Neural cell (in vitro differentiated cells): Measurements from ENCODE around the gene ASIC5.

Experiments used
- CTCF ChIP-seq: fragments of 450-650 bp; IDR thresholded peaks from 2 replicates; pipeline ENCODE4 v1.5.1; 2014; ENCODE audit warnings: antibody characterized with exemption, mild to moderate bottlenecking, moderate library complexity; ENCODE audit not compliant: poor library complexity, severe bottlenecking
- EP300 ChIP-seq: fragments of 450-650 bp; conservative IDR thresholded peaks from 2 replicates; pipeline ENCODE4 v1.6.1; 2014; ENCODE audit warnings: antibody characterized with exemption, mild to moderate bottlenecking, moderate library complexity; ENCODE audit not compliant: poor library complexity, severe bottlenecking
- EZH2 ChIP-seq: fragments of 200-600, 300-800 bp; shearing (Covaris generic), sonication (generic); IDR thresholded peaks from 2 replicates; pipeline ENCODE4 v1.6.1; 2014; ENCODE audit warnings: antibody characterized with exemption, low read length, borderline replicate concordance, mild to moderate bottlenecking; ENCODE audit not compliant: insufficient read depth, poor library complexity, severe bottlenecking
- MXI1 ChIP-seq: fragments of 450-650 bp; conservative IDR thresholded peaks from 2 replicates; pipeline ENCODE4 v1.6.1; 2014; ENCODE audit warnings: antibody characterized with exemption, mild to moderate bottlenecking; ENCODE audit not compliant: poor library complexity, severe bottlenecking
- POLR2AphosphoS5 ChIP-seq: IDR thresholded peaks from 2 replicates; pipeline ENCODE4 v1.6.1; 2012
- RAD21 ChIP-seq: fragments of 450-650 bp; conservative IDR thresholded peaks from 2 replicates; pipeline ENCODE4 v1.6.1; 2014; ENCODE audit warnings: antibody characterized with exemption, mild to moderate bottlenecking, moderate library complexity
- REST ChIP-seq: IDR thresholded peaks from 2 replicates; pipeline ENCODE4 v1.6.1; 2012; ENCODE audit warnings: borderline replicate concordance
- SMC3 ChIP-seq: fragments of 450-650 bp; conservative IDR thresholded peaks from 2 replicates; pipeline ENCODE4 v1.6.1; 2014; ENCODE audit warnings: antibody characterized with exemption, mild to moderate bottlenecking, moderate library complexity; ENCODE audit not compliant: poor library complexity
- TAF1 ChIP-seq: IDR thresholded peaks from 2 replicates; pipeline ENCODE4 v1.6.1; 2012; ENCODE audit warnings: low read depth

GRCh38 chr4:155820887-155821518, 45.1 kb downstream of the ASIC5 start:
- TF ChIP-seq CTCF (no peak), REST (no peak), EZH2 (no peak), EP300 (no peak), POLR2AphosphoS5 (no peak), TAF1 (no peak), RAD21 (no peak), SMC3 (no peak), MXI1 (no peak)
